Stimulated activated CD4-positive, alpha-beta T cell treated with anti-CD3 and anti-CD28 coated beads, Interleukin-4, amount 100 ng/mL, for 1 hour (primary cell): Measurements from ENCODE around the gene PNRC2.
"Not testable (repeated sequence)": the region's sequence is repeated elsewhere in the genome, so short reads cannot be mapped to it uniquely, and the experiment has no call there.

ENCODE experiments used
- DNase-seq: peaks from one replicate; pipeline ENCODE4 v3.0.0-alpha.2; 2020

Gene PNRC2

GRCh38 chr1:23995431-23995837 is 35.8 kb downstream of the PNRC2 start:
- no peak for DNase-seq

GRCh38 chr1:23996700-23997229 is 37.1 kb downstream of the PNRC2 start:
- no peak for DNase-seq

- no peak for DNase-seq
Observed at GRCh38 chr1:23997812-23998211, 38.2 kb downstream of the PNRC2 start.

- DNase-seq, result no peak
Observed at GRCh38 chr1:23999156-23999671, 39.6 kb downstream of the PNRC2 start.

- no peak for DNase-seq
Observed at GRCh38 chr1:24002695-24003094, 43.1 kb downstream of the PNRC2 start.

- no peak for DNase-seq
Observed at GRCh38 chr1:24003331-24003972, 43.8 kb downstream of the PNRC2 start.

GRCh38 chr1:24004132-24004531 is 44.5 kb downstream of the PNRC2 start:
- DNase-seq, result no peak

GRCh38 chr1:24005163-24005562 is 45.5 kb downstream of the PNRC2 start:
- no peak for DNase-seq

- DNase-seq, result no peak
Observed at GRCh38 chr1:24007079-24007478, 47.5 kb downstream of the PNRC2 start.

GRCh38 chr1:24008574-24009184 is 49.1 kb downstream of the PNRC2 start:
- not testable (repeated sequence) for DNase-seq

GRCh38 chr1:24009406-24009805 is 49.8 kb downstream of the PNRC2 start:
- DNase-seq, result no peak

- DNase-seq, result no peak
Observed at GRCh38 chr1:24010650-24011049, 51.0 kb downstream of the PNRC2 start.

GRCh38 chr1:24012878-24013277 is 53.2 kb downstream of the PNRC2 start:
- DNase-seq, result not testable (repeated sequence)
